ENCODE results near the gene IGFBP6. TPM values are rescaled to one million over a fixed set of nuclear protein-coding genes. Genes with fewer than 3 reads are reported as not detected.

Gene IGFBP6
- total and polyA plus RNA-seq, 2 donors (not counting 1 experiment from before 2014, with no cell fraction given) = 0.30 TPM; not detected in 1

DNA sequence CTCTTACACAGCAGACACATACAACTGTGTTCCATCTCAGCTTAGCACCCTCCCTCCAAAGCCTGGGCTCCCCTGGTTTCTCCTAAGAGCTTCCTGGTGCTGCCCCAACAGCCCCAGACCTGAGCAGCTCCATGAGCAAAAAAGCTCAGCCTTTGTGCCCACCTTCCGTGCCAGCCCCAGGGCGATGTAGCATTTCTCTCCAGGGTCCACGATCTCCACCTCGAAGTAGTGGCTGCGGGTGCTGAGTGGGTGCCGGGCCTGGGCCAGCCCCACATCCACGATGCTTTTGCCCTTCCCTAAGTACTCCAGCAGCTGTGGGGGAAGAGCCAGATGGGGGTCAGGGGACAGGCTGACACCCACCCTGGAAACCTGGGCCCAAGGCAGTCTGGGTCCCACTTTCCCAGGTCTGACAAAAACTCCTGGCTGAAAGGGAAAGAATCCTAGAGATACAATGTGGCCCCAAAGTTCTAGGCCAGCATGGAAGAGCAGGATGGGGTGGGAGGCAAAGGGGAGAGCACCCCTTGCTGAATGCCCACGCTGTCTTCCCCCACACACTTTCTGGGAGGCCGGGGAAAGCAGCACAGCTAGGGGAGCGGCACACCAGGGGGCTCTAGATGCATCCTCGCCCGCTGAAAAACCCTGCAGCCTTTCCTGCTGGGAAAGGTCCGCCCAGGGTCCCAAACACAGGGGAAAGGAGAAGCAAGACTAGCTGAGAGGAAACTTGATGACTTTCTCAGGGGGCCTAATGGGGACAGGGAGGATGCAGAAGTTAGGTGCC lies 29.3 kb upstream of the IGFBP6 start:
- Mint-ChIP-seq H3K9me3 (ENCODE audit: insufficient read depth) (no peaks in the 10 kb centered on the region), H3K27ac (peak overlapping the region; percentile 6), H3K4me1 (peaks cover 17% of the 10 kb centered on the region), H3K4me3 (no peak overlapping the region), H3K27me3 (no peaks in the 10 kb centered on the region)
- H3K9me3 ChIP-seq (ENCODE audit: control extremely low read depth in 1 of 3, control insufficient read depth in 2 of 3, insufficient read depth in 1 of 3, low read length in 2 of 3) = no peaks in the 10 kb centered on the region
- intact Hi-C loops (cut with micrococcal nuclease) = loop anchor here (5.0 kb wide), 1 partner anchor 129 kb away; no protein-coding TSS in a partner anchor
- H4K20me1 ChIP-seq (ENCODE audit: control insufficient read depth, insufficient read depth, low read length, poor library complexity, severe bottlenecking) = peaks cover 39% of the 10 kb centered on the region
- 96% methylated on average over 13 of the region's 13 CpGs for WGBS (ENCODE audit: insufficient coverage)
- no peak for TF ChIP-seq CTCF (IDR thresholded peaks at IDR 0.05)
- no peak for TF ChIP-seq EZH2 (IDR thresholded peaks at IDR 0.05; ENCODE audit: borderline replicate concordance, insufficient read depth, low read depth, low read length, poor library complexity, severe bottlenecking)
- DNase-seq (no peak), ATAC-seq (ENCODE audit: low read depth) (no peak)
- no peak overlapping the region for H3K4me2 ChIP-seq (replicated peaks; ENCODE audit: low read depth, low read length, poor library complexity, severe bottlenecking)
- H3K27ac ChIP-seq (ENCODE audit: low read length in 2 of 2) = no peak overlapping the region
- peaks cover 0 to 77% of the 10 kb centered on the region in 2 experiments for H3K36me3 ChIP-seq (replicated peaks in 1 of 2; ENCODE audit: control extremely low read depth in 1 of 2, control insufficient read depth in 1 of 2, extremely low read depth in 1 of 2, insufficient read depth in 2 of 2, low read length in 1 of 2)
- H3K4me3 ChIP-seq (ENCODE audit: control extremely low read depth in 1 of 5, extremely low read depth in 1 of 5, insufficient read depth in 1 of 5, low read depth in 2 of 5, low read length in 4 of 5) = no peak overlapping the region
- ChIA-PET CTCF (interaction anchor here (0.6 to 14.1 kb wide), 8 partner anchors 11 to 188 kb away, joined by 3 to 344 read pairs (median 6); partner anchors contain the start of genes IGFBP6, SOAT2 and SPRYD3), POLR2A (interaction anchor here (2.1 kb wide), 1 partner anchor 11 kb away, joined by 5 read pairs; the partner anchor contains the start of gene SPRYD3)
- no peak overlapping the region for H3K9ac ChIP-seq (ENCODE audit: low read length)
- no peak overlapping the region for H2AFZ ChIP-seq (ENCODE audit: insufficient read depth, low read depth, low read length, poor library complexity, severe bottlenecking)
- H3K4me1 ChIP-seq (ENCODE audit: control insufficient read depth in 2 of 2, insufficient read depth in 2 of 2, low read length in 2 of 2) = peaks cover 6 to 18% of the 10 kb centered on the region in 2 donors
- no peaks in the 10 kb centered on the region for H3K27me3 ChIP-seq (replicated peaks in 1 of 4; ENCODE audit: control extremely low read depth in 1 of 4, control insufficient read depth in 3 of 4, insufficient read depth in 4 of 4, low read length in 3 of 4)
- peaks cover 8% of the 10 kb centered on the region for H3K79me2 ChIP-seq (ENCODE audit: control insufficient read depth, insufficient read depth, low read length)

Measured in B cell (primary cell).